MM.1S (cell line): ENCODE results near the gene LINGO4.

ENCODE experiments used
- DNase-seq: peaks from one replicate; pipeline ENCODE4 v3.0.0-alpha.2; 2015
- H2AFZ ChIP-seq: fragments of 300-600 bp; sonication (generic); 2 replicates; pipeline ENCODE4 v1.6.0; 2016; ENCODE audit warnings: antibody characterized with exemption, low read length
- H3F3A ChIP-seq: fragments of 300-600 bp; sonication (generic); 2 replicates; pipeline ENCODE4 v1.6.1; 2016; ENCODE audit warnings: mild to moderate bottlenecking, antibody characterized with exemption, low read length, moderate library complexity, mixed read lengths; ENCODE audit not compliant: insufficient read depth
- H3K27ac ChIP-seq: fragments of 300-600 bp; sonication (generic); 2 replicates; pipeline ENCODE4 v1.5.1; 2016; ENCODE audit warnings: mild to moderate bottlenecking, low read length
- H3K27me3 ChIP-seq: fragments of 300-600 bp; sonication (generic); replicated peaks from 2 replicates; pipeline ENCODE4 v1.6.0; 2016; ENCODE audit warnings: low read length; ENCODE audit not compliant: insufficient read depth
- H3K36me3 ChIP-seq: fragments of 300-600 bp; sonication (generic); replicated peaks from 2 replicates; pipeline ENCODE4 v1.6.1; 2016; ENCODE audit warnings: mild to moderate bottlenecking, low read length, mixed read lengths; ENCODE audit not compliant: insufficient read depth
- H3K4me1 ChIP-seq: fragments of 300-600 bp; sonication (generic); 2 replicates; pipeline ENCODE4 v1.6.1; 2016; ENCODE audit warnings: low read length, mixed read lengths
- H3K4me2 ChIP-seq: fragments of 300-600 bp; sonication (generic); 2 replicates; pipeline ENCODE4 v1.6.0; 2016; ENCODE audit warnings: low read depth, low read length
- H3K4me3 ChIP-seq: fragments of 300-600 bp; sonication (generic); 2 replicates; pipeline ENCODE4 v1.5.1; 2016; ENCODE audit warnings: low read length, mixed read lengths
- H3K79me2 ChIP-seq: fragments of 300-600 bp; sonication (generic); 2 replicates; pipeline ENCODE4 v1.6.1; 2016; ENCODE audit warnings: mixed run types, low read length, mixed read lengths
- H3K9ac ChIP-seq: fragments of 300-600 bp; sonication (generic); 2 replicates; pipeline ENCODE4 v1.6.1; 2016; ENCODE audit warnings: low read length, mixed read lengths
- H3K9me2 ChIP-seq: fragments of 300-600 bp; sonication (generic); replicated peaks from 2 replicates; pipeline ENCODE4 v1.6.1; 2016; ENCODE audit warnings: mild to moderate bottlenecking, low read length, mixed read lengths; ENCODE audit not compliant: insufficient read depth
- H3K9me3 ChIP-seq: fragments of 300-600 bp; sonication (generic); replicated peaks from 2 replicates; pipeline ENCODE4 v1.6.1; 2016; ENCODE audit warnings: mild to moderate bottlenecking, low read length, mixed read lengths; ENCODE audit not compliant: insufficient read depth
- H4K20me1 ChIP-seq: fragments of 300-600 bp; sonication (generic); 2 replicates; pipeline ENCODE4 v1.6.1; 2016; ENCODE audit warnings: mild to moderate bottlenecking, low read length, moderate library complexity, mixed read lengths; ENCODE audit not compliant: insufficient read depth
- EZH2 ChIP-seq: fragments of 300-600 bp; sonication (generic); optimal IDR thresholded peaks from 2 replicates; pipeline ENCODE3; 2017; ENCODE audit warnings: low read depth, mild to moderate bottlenecking, antibody characterized with exemption, low read length, mixed read lengths
- EZH2phosphoT487 ChIP-seq: fragments of 300-600 bp; sonication (generic); IDR thresholded peaks from 2 replicates; pipeline ENCODE4 v1.6.1; 2018; ENCODE audit warnings: antibody characterized with exemption, low read length
- TF ChIP-seq, protein P1 (sequence below): fragments of 300-600 bp; sonication (generic); IDR thresholded peaks from 2 replicates; pipeline ENCODE4 v1.5.1; 2016; ENCODE audit warnings: antibody characterized with exemption, low read length, mixed read lengths

Gene LINGO4

DNA sequence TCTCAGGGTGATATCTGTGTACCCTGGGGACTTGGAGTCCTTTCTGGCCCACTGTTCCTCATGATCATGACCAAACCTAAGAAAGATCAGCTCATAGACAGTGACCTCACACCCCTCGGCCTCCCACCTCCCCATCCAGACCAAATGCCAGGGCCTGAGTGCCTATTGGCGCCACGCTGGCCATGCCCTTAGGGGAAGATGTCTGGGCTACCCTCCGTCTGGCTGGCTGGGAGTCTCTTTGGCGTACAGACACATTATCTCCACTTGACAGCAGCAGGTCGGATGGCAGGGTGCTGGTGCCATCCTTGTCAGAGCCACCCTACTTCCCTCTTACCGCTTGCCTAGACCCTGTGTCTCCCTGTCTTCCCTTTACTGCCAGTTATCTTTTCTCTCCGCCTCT, 18.0 kb upstream of the LINGO4 start:
- Histone ChIP-seq H3K27me3 (no peaks in the 10 kb centered on the region), H3K9me3 (no peaks in the 10 kb centered on the region), H3F3A (no peaks in the 10 kb centered on the region), H3K4me2 (no peak overlapping the region), H3K36me3 (no peaks in the 10 kb centered on the region), H2AFZ (no peak overlapping the region), H3K4me3 (no peak overlapping the region), H4K20me1 (no peaks in the 10 kb centered on the region), H3K27ac (no peak overlapping the region), H3K9me2 (no peaks in the 10 kb centered on the region), H3K79me2 (no peaks in the 10 kb centered on the region), H3K4me1 (peaks cover 18% of the 10 kb centered on the region), H3K9ac (no peak overlapping the region)
- DNase-seq, result no peak
- TF ChIP-seq EZH2phosphoT487 (no peak), EZH2 (no peak)
- TF ChIP-seq, protein P1, sequence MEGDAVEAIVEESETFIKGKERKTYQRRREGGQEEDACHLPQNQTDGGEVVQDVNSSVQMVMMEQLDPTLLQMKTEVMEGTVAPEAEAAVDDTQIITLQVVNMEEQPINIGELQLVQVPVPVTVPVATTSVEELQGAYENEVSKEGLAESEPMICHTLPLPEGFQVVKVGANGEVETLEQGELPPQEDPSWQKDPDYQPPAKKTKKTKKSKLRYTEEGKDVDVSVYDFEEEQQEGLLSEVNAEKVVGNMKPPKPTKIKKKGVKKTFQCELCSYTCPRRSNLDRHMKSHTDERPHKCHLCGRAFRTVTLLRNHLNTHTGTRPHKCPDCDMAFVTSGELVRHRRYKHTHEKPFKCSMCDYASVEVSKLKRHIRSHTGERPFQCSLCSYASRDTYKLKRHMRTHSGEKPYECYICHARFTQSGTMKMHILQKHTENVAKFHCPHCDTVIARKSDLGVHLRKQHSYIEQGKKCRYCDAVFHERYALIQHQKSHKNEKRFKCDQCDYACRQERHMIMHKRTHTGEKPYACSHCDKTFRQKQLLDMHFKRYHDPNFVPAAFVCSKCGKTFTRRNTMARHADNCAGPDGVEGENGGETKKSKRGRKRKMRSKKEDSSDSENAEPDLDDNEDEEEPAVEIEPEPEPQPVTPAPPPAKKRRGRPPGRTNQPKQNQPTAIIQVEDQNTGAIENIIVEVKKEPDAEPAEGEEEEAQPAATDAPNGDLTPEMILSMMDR, result no peak

DNA sequence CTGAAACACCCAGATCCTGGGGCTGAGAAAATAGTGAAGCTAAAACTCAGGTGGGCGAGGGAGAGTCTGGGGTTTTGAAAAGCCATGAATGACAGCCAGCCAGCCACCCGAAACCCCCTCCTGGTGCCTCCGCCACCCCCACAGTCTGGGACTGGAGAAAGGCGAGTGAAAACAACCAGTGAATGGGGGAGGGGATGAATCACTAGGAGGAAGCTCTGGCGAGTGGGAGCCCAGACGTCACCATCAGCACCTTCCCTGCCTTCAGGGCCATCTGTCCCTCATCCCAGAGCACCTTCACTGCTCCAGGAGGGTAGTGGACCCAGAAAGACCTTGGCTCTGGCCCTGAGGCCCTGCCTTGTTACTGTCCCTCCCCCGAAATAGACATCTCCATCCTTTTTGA, 17.2 kb upstream of the LINGO4 start:
- H3K79me2 ChIP-seq, result no peaks in the 10 kb centered on the region
- H3K4me3 ChIP-seq, result no peak overlapping the region
- no peaks in the 10 kb centered on the region for H3K27me3 ChIP-seq
- H3K36me3 ChIP-seq, result no peaks in the 10 kb centered on the region
- no peak for TF ChIP-seq EZH2phosphoT487
- TF ChIP-seq EZH2, result no peak
- TF ChIP-seq, protein P1, result no peak
- no peak overlapping the region for H3K27ac ChIP-seq
- no peak for DNase-seq
- no peak overlapping the region for H3K4me2 ChIP-seq
- no peak overlapping the region for H3K9ac ChIP-seq
- no peak overlapping the region for H2AFZ ChIP-seq
- no peaks in the 10 kb centered on the region for H3K9me2 ChIP-seq
- peaks cover 23% of the 10 kb centered on the region for H3K4me1 ChIP-seq
- no peaks in the 10 kb centered on the region for H3K9me3 ChIP-seq
- no peaks in the 10 kb centered on the region for H3F3A ChIP-seq
- H4K20me1 ChIP-seq, result no peaks in the 10 kb centered on the region

DNA sequence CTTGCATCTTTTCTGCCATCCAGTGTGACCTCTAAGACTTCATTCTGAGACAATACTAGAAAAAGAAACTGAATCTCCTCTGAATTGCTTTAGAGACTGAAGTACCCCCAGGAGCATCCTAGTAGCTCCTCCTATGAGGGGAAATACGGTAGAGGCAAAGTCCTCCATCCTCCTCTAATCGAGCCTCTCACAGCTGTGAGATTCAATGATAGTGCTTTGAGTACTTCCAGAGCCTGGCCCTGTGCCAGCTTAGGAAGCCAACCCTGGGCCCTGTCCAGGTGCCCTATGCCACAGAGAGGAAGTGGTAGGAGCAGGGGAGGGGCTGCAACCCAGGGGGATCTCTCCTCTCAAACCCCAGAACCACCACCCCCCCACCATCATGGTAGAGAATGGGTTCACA, 15.7 kb upstream of the LINGO4 start:
- no peaks in the 10 kb centered on the region for H3K9me2 ChIP-seq
- H4K20me1 ChIP-seq, result no peaks in the 10 kb centered on the region
- H3K9ac ChIP-seq, result no peak overlapping the region
- H3K36me3 ChIP-seq, result no peaks in the 10 kb centered on the region
- H3K9me3 ChIP-seq, result no peaks in the 10 kb centered on the region
- peak overlapping the region; percentile 7; the same call in 1 of the 2 replicates for H2AFZ ChIP-seq
- no peaks in the 10 kb centered on the region for H3F3A ChIP-seq
- TF ChIP-seq EZH2 (no peak), EZH2phosphoT487 (no peak)
- TF ChIP-seq, protein P1, result no peak
- no peak overlapping the region for H3K4me2 ChIP-seq
- H3K4me1 ChIP-seq, result peaks cover 38% of the 10 kb centered on the region
- no peaks in the 10 kb centered on the region for H3K79me2 ChIP-seq
- H3K4me3 ChIP-seq, result no peak overlapping the region
- H3K27ac ChIP-seq, result no peak overlapping the region
- peak; percentile 52 for DNase-seq
- H3K27me3 ChIP-seq, result no peaks in the 10 kb centered on the region
